Measurements from ENCODE around the gene GPR141. TPM values are rescaled to one million over a fixed set of nuclear protein-coding genes. Genes with fewer than 3 reads are reported as not detected.

The GPR141 gene
- total RNA-seq, 1 donor from 2014 or later, result not detected

- no peak overlapping the region for H3K27ac Mint-ChIP-seq (ENCODE audit: unreplicated experiment)
- no peak for DNase-seq (ENCODE audit: extremely low spot score, unreplicated experiment)
- no peaks in the 10 kb centered on the region for H3K9me3 Mint-ChIP-seq (ENCODE audit: unreplicated experiment)
- H3K4me3 Mint-ChIP-seq (ENCODE audit: unreplicated experiment), result no peak overlapping the region
- no peaks in the 10 kb centered on the region for H3K36me3 Mint-ChIP-seq (ENCODE audit: unreplicated experiment)
- no peak for TF ChIP-seq CTCF (IDR thresholded peaks at IDR 0.05)
- H3K4me1 Mint-ChIP-seq (ENCODE audit: unreplicated experiment), result no peaks in the 10 kb centered on the region
- H3K27me3 Mint-ChIP-seq (ENCODE audit: unreplicated experiment), result no peaks in the 10 kb centered on the region
Observed at GRCh38 chr7:37707754-37708485, 24.4 kb downstream of the GPR141 start.

- no peak for TF ChIP-seq CTCF (IDR thresholded peaks at IDR 0.05)
- Mint-ChIP-seq H3K9me3 (ENCODE audit: unreplicated experiment) (no peaks in the 10 kb centered on the region), H3K4me3 (ENCODE audit: unreplicated experiment) (no peak overlapping the region), H3K4me1 (ENCODE audit: unreplicated experiment) (no peaks in the 10 kb centered on the region), H3K27ac (ENCODE audit: unreplicated experiment) (no peak overlapping the region), H3K36me3 (ENCODE audit: unreplicated experiment) (no peaks in the 10 kb centered on the region), H3K27me3 (ENCODE audit: unreplicated experiment) (no peaks in the 10 kb centered on the region)
- DNase-seq (ENCODE audit: extremely low spot score, unreplicated experiment), result no peak
Observed at GRCh38 chr7:37709631-37710509, 26.3 kb downstream of the GPR141 start.

- Mint-ChIP-seq H3K27ac (ENCODE audit: unreplicated experiment) (no peak overlapping the region), H3K4me1 (ENCODE audit: unreplicated experiment) (no peaks in the 10 kb centered on the region), H3K4me3 (ENCODE audit: unreplicated experiment) (no peak overlapping the region), H3K27me3 (ENCODE audit: unreplicated experiment) (no peaks in the 10 kb centered on the region), H3K36me3 (ENCODE audit: unreplicated experiment) (no peaks in the 10 kb centered on the region), H3K9me3 (ENCODE audit: unreplicated experiment) (no peaks in the 10 kb centered on the region)
- DNase-seq (ENCODE audit: extremely low spot score, unreplicated experiment), result no peak
- TF ChIP-seq CTCF (IDR thresholded peaks at IDR 0.05), result no peak
Observed at GRCh38 chr7:37713613-37714012, 30.0 kb downstream of the GPR141 start.

GRCh38 chr7:37714606-37715005 is 31.0 kb downstream of the GPR141 start:
- H3K4me3 Mint-ChIP-seq (ENCODE audit: unreplicated experiment), result no peak overlapping the region
- H3K4me1 Mint-ChIP-seq (ENCODE audit: unreplicated experiment), result no peaks in the 10 kb centered on the region
- no peaks in the 10 kb centered on the region for H3K36me3 Mint-ChIP-seq (ENCODE audit: unreplicated experiment)
- no peaks in the 10 kb centered on the region for H3K9me3 Mint-ChIP-seq (ENCODE audit: unreplicated experiment)
- no peak for TF ChIP-seq CTCF (IDR thresholded peaks at IDR 0.05)
- no peaks in the 10 kb centered on the region for H3K27me3 Mint-ChIP-seq (ENCODE audit: unreplicated experiment)
- no peak overlapping the region for H3K27ac Mint-ChIP-seq (ENCODE audit: unreplicated experiment)
- DNase-seq (ENCODE audit: extremely low spot score, unreplicated experiment), result no peak

GRCh38 chr7:37718585-37718984 is 35.0 kb downstream of the GPR141 start:
- DNase-seq (ENCODE audit: extremely low spot score, unreplicated experiment), result no peak
- Mint-ChIP-seq H3K4me3 (ENCODE audit: unreplicated experiment) (no peak overlapping the region), H3K4me1 (ENCODE audit: unreplicated experiment) (no peaks in the 10 kb centered on the region), H3K9me3 (ENCODE audit: unreplicated experiment) (no peaks in the 10 kb centered on the region), H3K36me3 (ENCODE audit: unreplicated experiment) (no peaks in the 10 kb centered on the region), H3K27me3 (ENCODE audit: unreplicated experiment) (no peaks in the 10 kb centered on the region), H3K27ac (ENCODE audit: unreplicated experiment) (no peak overlapping the region)
- no peak for TF ChIP-seq CTCF (IDR thresholded peaks at IDR 0.05)
